ENCODE measurements around the gene NEDD1. TPM values are rescaled to one million over a fixed set of nuclear protein-coding genes. Genes with fewer than 3 reads are reported as not detected.

Gene NEDD1
- total RNA-seq, 2 donors from 2014 or later: 19.6 to 23.0 TPM

- DNase-seq (no peak), ATAC-seq (no peak)
- Mint-ChIP-seq H3K36me3 (ENCODE audit: low read depth) (no peaks in the 10 kb centered on the region), H3K27me3 (no peaks in the 10 kb centered on the region), H3K27ac (no peak overlapping the region), H3K4me1 (peaks cover 34% of the 10 kb centered on the region), H3K4me3 (no peak overlapping the region)
- no peaks in the 10 kb centered on the region for H3K9me3 ChIP-seq (ENCODE audit: control insufficient read depth, low read length, poor library complexity, severe bottlenecking)
These were observed 5.2 kb downstream of the NEDD1 start for GRCh38 chr12:96912261-96912660.

DNA sequence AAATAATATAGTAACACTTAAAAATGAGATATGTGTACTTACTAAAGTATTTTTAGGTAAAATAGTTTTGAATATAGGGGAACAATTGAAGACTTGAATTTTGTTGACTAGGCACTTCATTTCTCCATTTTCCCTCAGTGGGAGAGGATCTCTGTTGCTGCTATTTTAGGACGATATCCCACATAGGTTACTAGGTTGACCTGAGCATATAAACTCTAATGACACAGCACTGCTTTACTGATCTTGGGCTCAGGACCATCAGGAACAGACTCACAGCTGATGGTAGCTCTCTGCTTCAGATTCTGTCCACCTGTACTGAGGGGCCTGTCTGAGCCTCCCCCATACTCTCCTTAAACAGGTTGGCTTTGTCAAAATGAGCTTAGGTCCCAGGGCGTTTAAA, 5.9 kb downstream of the NEDD1 start:
- no peaks in the 10 kb centered on the region for H3K9me3 ChIP-seq (ENCODE audit: control insufficient read depth, low read length, poor library complexity, severe bottlenecking)
- DNase-seq: no peak
- peak overlapping the region; percentile 39 for H3K27ac Mint-ChIP-seq
- H3K4me1 Mint-ChIP-seq: peaks cover 31% of the 10 kb centered on the region
- H3K27me3 Mint-ChIP-seq: no peaks in the 10 kb centered on the region
- no peak overlapping the region for H3K4me3 Mint-ChIP-seq
- no peak for ATAC-seq
- H3K36me3 Mint-ChIP-seq (ENCODE audit: low read depth): no peaks in the 10 kb centered on the region

- Mint-ChIP-seq H3K36me3 (ENCODE audit: low read depth) (peaks cover 13% of the 10 kb centered on the region), H3K4me3 (no peak overlapping the region), H3K4me1 (peaks cover 20% of the 10 kb centered on the region), H3K27ac (peak overlapping the region; percentile 86), H3K27me3 (no peaks in the 10 kb centered on the region)
- H3K9me3 ChIP-seq (ENCODE audit: control insufficient read depth, low read length, poor library complexity, severe bottlenecking): no peaks in the 10 kb centered on the region
- ATAC-seq (no peak), DNase-seq (no peak)
These were observed 12.6 kb downstream of the NEDD1 start for GRCh38 chr12:96919510-96920210.

GRCh38 chr12:96948782-96949181, 41.7 kb downstream of the NEDD1 start:
- Mint-ChIP-seq H3K27ac (no peak overlapping the region), H3K36me3 (ENCODE audit: low read depth) (peaks cover 6% of the 10 kb centered on the region), H3K27me3 (no peaks in the 10 kb centered on the region), H3K4me3 (no peak overlapping the region), H3K4me1 (no peaks in the 10 kb centered on the region)
- no peaks in the 10 kb centered on the region for H3K9me3 ChIP-seq (ENCODE audit: control insufficient read depth, low read length, poor library complexity, severe bottlenecking)
- DNase-seq (no peak), ATAC-seq (no peak)

DNA sequence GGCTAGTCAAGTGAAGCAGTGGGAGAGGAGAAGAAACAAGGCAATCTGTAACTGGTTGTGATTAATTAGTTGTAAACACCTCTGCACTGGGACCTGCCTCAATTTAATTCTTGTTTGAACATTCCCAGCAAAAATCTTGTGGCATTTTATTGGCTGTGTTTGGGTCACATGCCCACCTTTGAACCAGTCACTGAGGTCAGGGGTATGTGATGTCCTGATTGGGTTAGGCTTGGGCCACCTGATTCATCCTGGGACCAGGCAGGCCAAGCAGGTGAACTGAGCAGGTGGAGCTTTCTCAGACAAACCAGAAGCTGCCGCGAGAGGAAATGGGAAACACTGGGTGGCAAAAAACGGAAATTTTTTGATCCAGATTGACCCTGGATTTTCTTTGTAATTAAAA, 72.5 kb downstream of the NEDD1 start:
- Mint-ChIP-seq H3K4me3 (no peak overlapping the region), H3K36me3 (ENCODE audit: low read depth) (no peaks in the 10 kb centered on the region), H3K4me1 (no peaks in the 10 kb centered on the region), H3K27ac (no peak overlapping the region), H3K27me3 (peaks cover 27% of the 10 kb centered on the region)
- H3K9me3 ChIP-seq (ENCODE audit: control insufficient read depth, low read length, poor library complexity, severe bottlenecking): no peaks in the 10 kb centered on the region
- DNase-seq (no peak), ATAC-seq (no peak)

GRCh38 chr12:96980991-96981414, 73.9 kb downstream of the NEDD1 start:
- H3K27me3 Mint-ChIP-seq: peaks cover 27% of the 10 kb centered on the region
- DNase-seq: no peak
- H3K27ac Mint-ChIP-seq: no peak overlapping the region
- no peak for ATAC-seq
- peaks cover 6% of the 10 kb centered on the region for H3K4me1 Mint-ChIP-seq
- no peaks in the 10 kb centered on the region for H3K9me3 ChIP-seq (ENCODE audit: control insufficient read depth, low read length, poor library complexity, severe bottlenecking)
- no peak overlapping the region for H3K4me3 Mint-ChIP-seq
- no peaks in the 10 kb centered on the region for H3K36me3 Mint-ChIP-seq (ENCODE audit: low read depth)

DNA sequence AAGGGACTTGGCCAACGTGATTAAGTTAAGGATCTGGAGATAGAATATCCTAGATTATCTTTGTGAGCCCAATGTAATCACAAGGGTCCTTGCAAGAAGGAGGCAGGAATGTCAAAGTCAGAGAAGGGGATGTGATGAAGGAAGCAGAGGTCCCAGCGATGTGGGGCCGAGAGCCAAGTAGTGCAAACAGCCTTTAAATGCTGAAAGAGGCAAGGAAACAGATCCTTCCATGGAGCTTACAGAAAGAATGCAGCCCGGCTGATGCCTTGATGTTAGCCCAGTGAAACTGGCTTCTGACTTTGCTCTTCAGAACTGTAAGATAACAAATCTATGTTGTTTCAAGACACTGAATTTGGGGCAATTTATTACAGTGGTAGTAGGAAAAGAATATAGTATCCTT, 74.9 kb downstream of the NEDD1 start:
- Mint-ChIP-seq H3K4me1 (peaks cover 9% of the 10 kb centered on the region), H3K36me3 (ENCODE audit: low read depth) (no peaks in the 10 kb centered on the region), H3K27me3 (peaks cover 27% of the 10 kb centered on the region), H3K27ac (no peak overlapping the region), H3K4me3 (no peak overlapping the region)
- no peak for DNase-seq
- no peak for ATAC-seq
- no peaks in the 10 kb centered on the region for H3K9me3 ChIP-seq (ENCODE audit: control insufficient read depth, low read length, poor library complexity, severe bottlenecking)

- no peaks in the 10 kb centered on the region for H3K9me3 ChIP-seq (ENCODE audit: control insufficient read depth, low read length, poor library complexity, severe bottlenecking)
- DNase-seq: no peak
- H3K4me3 Mint-ChIP-seq: no peak overlapping the region
- H3K36me3 Mint-ChIP-seq (ENCODE audit: low read depth): no peaks in the 10 kb centered on the region
- H3K4me1 Mint-ChIP-seq: peaks cover 9% of the 10 kb centered on the region
- ATAC-seq: no peak
- H3K27ac Mint-ChIP-seq: no peak overlapping the region
- H3K27me3 Mint-ChIP-seq: peaks cover 30% of the 10 kb centered on the region
These were observed 75.6 kb downstream of the NEDD1 start for GRCh38 chr12:96982671-96983070.

DNA sequence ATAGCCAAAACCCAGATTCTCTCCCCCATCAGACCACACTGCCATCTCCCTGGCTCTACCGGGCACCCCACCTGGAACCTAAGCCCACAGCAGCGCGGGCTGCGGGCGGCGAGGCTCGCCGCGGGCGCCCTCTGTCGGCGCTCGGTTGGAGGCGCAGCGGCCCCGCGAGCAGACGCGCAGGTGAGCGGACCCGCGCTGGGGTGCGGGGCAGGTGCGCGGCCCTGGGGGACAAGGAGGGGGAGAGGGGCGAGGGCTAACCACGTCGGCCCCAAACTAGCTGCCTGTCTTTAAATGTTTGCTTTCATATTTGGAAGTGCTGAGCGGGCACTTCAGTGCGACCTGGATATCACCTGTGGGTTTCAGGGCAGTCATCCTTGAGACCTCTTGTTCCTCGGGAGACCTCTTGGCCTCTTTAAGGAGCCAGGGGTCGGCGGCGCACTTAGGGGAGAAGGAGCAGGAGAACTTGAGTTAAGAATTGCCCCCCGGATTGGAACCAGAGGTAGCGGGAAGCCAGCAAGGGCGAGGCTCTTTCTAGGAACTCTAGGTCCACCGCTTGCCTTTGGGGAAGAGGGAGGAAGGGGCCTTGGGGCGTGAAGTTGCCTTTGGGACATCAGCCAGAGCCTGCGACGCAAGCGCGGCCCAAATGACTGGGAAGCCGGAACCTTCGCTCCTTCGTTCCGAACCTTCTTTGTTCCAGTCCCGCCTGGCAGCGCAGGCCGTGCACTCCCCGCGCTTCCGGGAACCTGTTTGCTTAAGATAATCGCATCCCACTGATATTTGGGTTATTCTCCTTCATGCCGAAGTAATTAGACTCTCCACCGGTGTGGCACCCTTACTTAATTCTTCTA, 78.7 kb downstream of the NEDD1 start:
- peak overlapping the region; percentile 81 for H3K4me3 Mint-ChIP-seq
- DNase-seq (peak; percentile 33 to 43 (median 38)), ATAC-seq (peak; percentile 91)
- peaks cover 47% of the 10 kb centered on the region for H3K27me3 Mint-ChIP-seq
- H3K36me3 Mint-ChIP-seq (ENCODE audit: low read depth): no peaks in the 10 kb centered on the region
- no peak overlapping the region for H3K27ac Mint-ChIP-seq
- H3K4me1 Mint-ChIP-seq: peaks cover 9% of the 10 kb centered on the region
- no peaks in the 10 kb centered on the region for H3K9me3 ChIP-seq (ENCODE audit: control insufficient read depth, low read length, poor library complexity, severe bottlenecking)

- no peak overlapping the region for H3K27ac Mint-ChIP-seq
These were observed 79.9 kb downstream of the NEDD1 start for GRCh38 chr12:96986883-96987523.

GRCh38 chr12:96988919-96989318, 81.9 kb downstream of the NEDD1 start:
- H3K4me1 Mint-ChIP-seq: peaks cover 9% of the 10 kb centered on the region
- ATAC-seq: no peak
- no peaks in the 10 kb centered on the region for H3K9me3 ChIP-seq (ENCODE audit: control insufficient read depth, low read length, poor library complexity, severe bottlenecking)
- DNase-seq: no peak
- H3K4me3 Mint-ChIP-seq: no peak overlapping the region
- H3K27ac Mint-ChIP-seq: no peak overlapping the region
- peaks cover 41% of the 10 kb centered on the region for H3K27me3 Mint-ChIP-seq
- H3K36me3 Mint-ChIP-seq (ENCODE audit: low read depth): no peaks in the 10 kb centered on the region

More at GRCh38 chr12:96986883-96987523, 79.9 kb downstream of the NEDD1 start:
- no peaks in the 10 kb centered on the region for H3K9me3 ChIP-seq (ENCODE audit: control insufficient read depth, low read length, poor library complexity, severe bottlenecking)
- H3K4me1 Mint-ChIP-seq: peaks cover 9% of the 10 kb centered on the region
- H3K27me3 Mint-ChIP-seq: peaks cover 44% of the 10 kb centered on the region
- no peaks in the 10 kb centered on the region for H3K36me3 Mint-ChIP-seq (ENCODE audit: low read depth)
- ATAC-seq (no peak), DNase-seq (no peak)
- no peak overlapping the region for H3K4me3 Mint-ChIP-seq

DNA sequence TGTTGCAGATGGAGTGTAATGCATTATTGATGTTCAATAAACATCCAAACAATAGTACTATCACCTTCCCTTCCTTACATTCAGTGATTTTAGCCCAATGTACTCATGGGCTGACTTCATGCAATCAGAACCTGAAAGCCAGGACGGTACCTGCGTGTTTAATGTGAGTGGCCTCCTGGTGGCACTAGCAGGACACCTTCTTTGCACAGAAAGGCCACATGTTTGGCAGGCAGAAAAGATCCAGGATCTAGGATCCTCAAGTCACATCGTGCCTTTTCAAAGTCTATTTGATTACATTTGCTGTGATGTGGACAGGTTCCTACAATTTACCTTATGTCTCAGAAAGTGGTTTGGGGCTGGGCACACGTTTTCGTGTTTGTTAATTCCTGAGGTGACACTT, 82.9 kb downstream of the NEDD1 start:
- H3K36me3 Mint-ChIP-seq (ENCODE audit: low read depth): no peaks in the 10 kb centered on the region
- no peak overlapping the region for H3K27ac Mint-ChIP-seq
- H3K27me3 Mint-ChIP-seq: peaks cover 43% of the 10 kb centered on the region
- peaks cover 7% of the 10 kb centered on the region for H3K4me1 Mint-ChIP-seq
- no peak for ATAC-seq
- H3K4me3 Mint-ChIP-seq: no peak overlapping the region
- DNase-seq: no peak
- no peaks in the 10 kb centered on the region for H3K9me3 ChIP-seq (ENCODE audit: control insufficient read depth, low read length, poor library complexity, severe bottlenecking)

GRCh38 chr12:96994900-96995299, 87.8 kb downstream of the NEDD1 start:
- no peaks in the 10 kb centered on the region for H3K9me3 ChIP-seq (ENCODE audit: control insufficient read depth, low read length, poor library complexity, severe bottlenecking)
- no peak for ATAC-seq
- Mint-ChIP-seq H3K4me1 (no peaks in the 10 kb centered on the region), H3K27ac (no peak overlapping the region), H3K27me3 (peaks cover 56% of the 10 kb centered on the region), H3K4me3 (no peak overlapping the region), H3K36me3 (ENCODE audit: low read depth) (no peaks in the 10 kb centered on the region)
- no peak for DNase-seq

Data from T-helper 17 cell (primary cell).